HG03565 (cell line): ENCODE measurements around the gene FILIP1.

Source experiments
- ATAC-seq: cut with Tn5 transposase; IDR thresholded peaks from one replicate; pipeline ENCODE4 v1.9.1; 2021; ENCODE audit warnings: mild to moderate bottlenecking, moderate library complexity; ENCODE audit not compliant: unreplicated experiment

The FILIP1 gene

GRCh38 chr6:75301537-75301936 is 192.1 kb downstream of the FILIP1 start:
- ATAC-seq: no peak

GRCh38 chr6:75301088-75301487 is 192.5 kb downstream of the FILIP1 start:
- no peak for ATAC-seq

GRCh38 chr6:75300531-75300855 is 193.1 kb downstream of the FILIP1 start:
- ATAC-seq: no peak

GRCh38 chr6:75299801-75300530 is 193.6 kb downstream of the FILIP1 start:
- no peak for ATAC-seq

- ATAC-seq: peak; percentile 67
Observed at GRCh38 chr6:75296811-75297779, 196.5 kb downstream of the FILIP1 start.

- no peak for ATAC-seq
Observed at GRCh38 chr6:75292555-75292954, 201.0 kb downstream of the FILIP1 start.

GRCh38 chr6:75291744-75292143 is 201.9 kb downstream of the FILIP1 start:
- no peak for ATAC-seq

GRCh38 chr6:75291331-75291730 is 202.3 kb downstream of the FILIP1 start:
- no peak for ATAC-seq

GRCh38 chr6:75290136-75290945 is 203.3 kb downstream of the FILIP1 start:
- ATAC-seq: no peak

- no peak for ATAC-seq
Observed at GRCh38 chr6:75288023-75288422, 205.6 kb downstream of the FILIP1 start.

- ATAC-seq: no peak
Observed at GRCh38 chr6:75287424-75287823, 206.2 kb downstream of the FILIP1 start.

GRCh38 chr6:75286955-75287354 is 206.6 kb downstream of the FILIP1 start:
- no peak for ATAC-seq

GRCh38 chr6:75285283-75285639 is 208.3 kb downstream of the FILIP1 start:
- ATAC-seq: no peak

- ATAC-seq: peak; percentile 87
Observed at GRCh38 chr6:75284632-75285282, 208.8 kb downstream of the FILIP1 start, which contains the start of gene TMEM30A. Gene TMEM30A (minus strand): TSS chr6:75284792. CDS start chr6:75284638, 154 bp downstream.

GRCh38 chr6:75283907-75284631 is 209.5 kb downstream of the FILIP1 start:
- ATAC-seq: peak; percentile 9

GRCh38 chr6:75282706-75283105 is 210.9 kb downstream of the FILIP1 start:
- ATAC-seq: no peak

- no peak for ATAC-seq
Observed at GRCh38 chr6:75281653-75282052, 211.9 kb downstream of the FILIP1 start.

GRCh38 chr6:75280131-75280855 is 213.3 kb downstream of the FILIP1 start:
- ATAC-seq: no peak

- no peak for ATAC-seq
Observed at GRCh38 chr6:75279418-75279817, 214.2 kb downstream of the FILIP1 start.
